ENCODE measurements around the gene MEF2B.

- TF ChIP-seq CTCF (conservative IDR thresholded peaks at IDR 0.05 in 1 of 2, IDR thresholded peaks at IDR 0.05 in 1 of 2; ENCODE audit: low read depth in 1 of 2, low read length in 2 of 2) (no peak), EZH2 (IDR thresholded peaks at IDR 0.05; ENCODE audit: low read length, missing control alignments) (no peak)
Observed at GRCh38 chr19:19205416-19206410, 35.6 kb upstream of the MEF2B start.
